Lower leg skin (tissue), 4 donors: Measurements from ENCODE around the gene GJC2. TPM values are rescaled to one million over a fixed set of nuclear protein-coding genes. Genes with fewer than 3 reads are reported as not detected.

ENCODE experiments used
- DNase-seq, 2 donors: peaks; one replicate each; pipeline ENCODE4 v3.0.0-alpha.2; 2019; ENCODE audit warnings: low spot score in 2 of 2
- H3K4me3 ChIP-seq: fragments of 200-600 bp; sonication (generic); 2 replicates; pipeline ENCODE4 v1.5.1; 2017; ENCODE audit warnings: mild to moderate bottlenecking, low read depth; ENCODE audit not compliant: poor library complexity, severe bottlenecking
- CTCF ChIP-seq, 3 donors: fragments of 450-650 bp; IDR thresholded peaks; one replicate each; pipeline ENCODE4 v1.5.1; 2016; ENCODE audit warnings: antibody characterized with exemption in 3 of 3, mild to moderate bottlenecking in 3 of 3, moderate library complexity in 2 of 3
- POLR2A ChIP-seq, 2 donors: fragments of 450-650 bp; IDR thresholded peaks; one replicate each; pipeline ENCODE4 v1.6.1; 2016 to 2017; ENCODE audit warnings: antibody characterized with exemption in 2 of 2, mild to moderate bottlenecking in 1 of 2, moderate library complexity in 1 of 2
- WGBS, 2 donors: methylation state at CpG; one replicate each; pipeline ENCODE4 v1.1.5; 2018; 5-methylcytosine and 5-hydroxymethylcytosine counted together
- intact Hi-C: fragments of 100-400 bp; cut with DNase I; formaldehyde crosslinking; loops from one replicate; pipeline ENCODE4 v1.15.0; 2023; ENCODE audit warnings: low total_unique reads
- total RNA-seq, 4 donors: library from RNA; depleted of rRNA; stranded (reverse); fragments of >200 nt; gene quantifications; one replicate each; pipeline ENCODE4 v1.1.0, GENCODE V29; 2016

Gene GJC2
- total RNA-seq, 4 donors from 2014 or later, result 1.3 to 3.3 (median 2.6) TPM

GRCh38 chr1:228120857-228121489 lies 28.8 kb upstream of the GJC2 start:
- intact Hi-C loops, result loop anchor here (10.0 kb wide), 1 partner anchor 364 kb away; the partner anchor contains the start of gene RNF187
- TF ChIP-seq POLR2A (IDR thresholded peaks at IDR 0.05) (no peak), CTCF (IDR thresholded peaks at IDR 0.05) (no peak)
- 37 to 43% methylated on average over 5 of the region's 5 CpGs for WGBS, 2 donors
- peak in 1 of 2 donors; percentile 10 for DNase-seq
- no peak overlapping the region for H3K4me3 ChIP-seq

DNA sequence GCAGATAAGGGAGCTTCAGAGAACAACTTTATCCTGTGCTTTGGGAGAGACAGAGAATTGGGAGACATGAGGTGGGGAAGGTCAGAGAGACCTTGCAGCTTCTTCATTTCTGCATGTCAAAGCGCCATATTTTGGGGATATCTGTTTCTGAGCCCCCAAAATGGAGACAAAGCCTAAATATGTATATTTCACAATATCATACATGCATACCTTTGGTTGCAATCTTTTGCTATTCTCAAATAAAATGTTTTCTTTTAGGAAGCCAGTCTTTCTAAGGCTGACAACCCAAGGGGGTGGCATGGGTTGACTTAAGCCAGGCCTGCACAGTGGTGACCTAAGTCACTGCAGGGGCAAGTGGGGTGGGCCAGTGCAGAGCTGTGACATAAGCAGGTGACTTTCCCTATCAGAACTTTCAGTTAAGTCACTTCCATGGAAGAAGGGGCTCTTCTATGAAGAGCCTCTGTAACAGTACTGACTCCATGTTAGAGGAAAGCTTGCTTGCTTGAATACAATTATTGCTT lies 26.7 kb upstream of the GJC2 start:
- DNase-seq, result peak in 1 of 2 donors; percentile 8
- H3K4me3 ChIP-seq, result no peak overlapping the region
- intact Hi-C loops, result loop anchor here (10.0 kb wide), 1 partner anchor 362 kb away; the partner anchor contains the start of gene RNF187
- TF ChIP-seq POLR2A (IDR thresholded peaks at IDR 0.05), result no peak
- no peak for TF ChIP-seq CTCF (IDR thresholded peaks at IDR 0.05)
- WGBS, 2 donors, result 70 to 80% methylated on average over 1 of the region's 1 CpG

DNA sequence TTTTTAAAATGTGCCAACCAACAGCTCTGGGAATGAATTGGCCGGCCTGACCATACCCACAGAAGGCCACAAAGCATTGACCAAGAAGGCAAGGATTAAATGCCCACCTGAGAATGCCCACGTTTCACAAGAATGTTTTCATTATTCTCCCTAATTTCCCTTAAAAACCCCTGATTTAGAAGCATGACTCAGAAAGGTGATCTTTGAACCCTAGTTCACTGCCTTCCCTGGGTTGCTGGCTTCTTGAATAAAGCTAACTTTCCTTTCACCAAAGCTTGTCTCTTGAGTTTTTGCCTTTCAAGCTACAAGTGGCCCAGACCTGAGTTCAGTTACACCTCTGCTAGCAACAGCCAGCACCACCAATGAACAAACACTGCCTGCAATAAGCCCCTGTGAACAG lies 26.2 kb upstream of the GJC2 start:
- H3K4me3 ChIP-seq, result no peak overlapping the region
- intact Hi-C loops, result loop anchor here (10.0 kb wide), 1 partner anchor 361 kb away; the partner anchor contains the start of gene RNF187
- WGBS, 2 donors, result 77 to 84% methylated on average over 2 of the region's 2 CpGs
- peak in 1 of 2 donors; percentile 43 for DNase-seq
- TF ChIP-seq CTCF (IDR thresholded peaks at IDR 0.05) (no peak), POLR2A (IDR thresholded peaks at IDR 0.05) (no peak)

DNA sequence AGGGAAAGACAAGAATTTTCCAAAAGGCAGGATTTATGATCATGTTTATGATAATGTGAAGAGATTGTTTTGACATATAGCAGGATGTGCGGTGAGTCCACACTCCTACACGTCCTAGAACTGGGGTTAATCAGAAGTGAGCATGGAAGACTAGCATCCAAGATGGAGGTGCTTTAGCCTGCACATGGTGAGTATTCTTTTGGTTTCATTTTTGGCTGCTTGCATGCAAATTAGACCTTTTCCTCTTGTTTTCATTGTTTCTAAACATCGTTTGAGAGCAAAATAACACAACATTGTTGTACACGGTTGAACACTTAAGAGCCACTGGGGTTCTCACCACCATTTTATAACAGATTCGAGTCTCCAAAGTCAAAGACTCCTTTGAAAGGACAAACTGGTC lies 24.5 kb upstream of the GJC2 start:
- intact Hi-C loops, result loop anchor here (10.0 kb wide), 1 partner anchor 360 kb away; the partner anchor contains the start of gene RNF187
- H3K4me3 ChIP-seq, result no peak overlapping the region
- DNase-seq, result no peak
- TF ChIP-seq CTCF (IDR thresholded peaks at IDR 0.05) (no peak), POLR2A (IDR thresholded peaks at IDR 0.05) (no peak)
- 76 to 80% methylated on average over 5 of the region's 5 CpGs for WGBS, 2 donors

DNA sequence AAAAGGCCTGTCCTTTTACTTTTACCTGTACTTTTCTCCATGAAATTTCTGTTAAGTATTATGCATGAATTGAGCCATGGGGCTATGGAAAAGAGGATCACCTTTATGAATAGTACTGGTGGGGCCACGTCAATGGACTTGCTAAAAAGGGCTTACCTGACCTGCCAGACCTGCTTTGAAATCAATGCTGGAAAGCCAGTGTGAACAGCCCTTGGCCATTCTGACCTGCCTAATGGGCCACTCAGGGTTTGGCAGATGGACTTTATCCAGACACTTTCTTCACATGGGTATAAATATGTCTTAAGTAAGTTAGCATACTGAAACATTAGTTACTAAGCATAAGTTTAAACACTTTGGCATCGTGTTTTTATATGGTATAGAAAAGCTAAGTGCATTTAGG lies 18.0 kb upstream of the GJC2 start:
- DNase-seq, result no peak
- intact Hi-C loops, result no loop called here
- no peak for TF ChIP-seq CTCF (IDR thresholded peaks at IDR 0.05)
- 63 to 67% methylated on average over 2 of the region's 2 CpGs for WGBS, 2 donors
- H3K4me3 ChIP-seq, result no peak overlapping the region
